ENCODE measurements around the gene WDFY4.

DNA sequence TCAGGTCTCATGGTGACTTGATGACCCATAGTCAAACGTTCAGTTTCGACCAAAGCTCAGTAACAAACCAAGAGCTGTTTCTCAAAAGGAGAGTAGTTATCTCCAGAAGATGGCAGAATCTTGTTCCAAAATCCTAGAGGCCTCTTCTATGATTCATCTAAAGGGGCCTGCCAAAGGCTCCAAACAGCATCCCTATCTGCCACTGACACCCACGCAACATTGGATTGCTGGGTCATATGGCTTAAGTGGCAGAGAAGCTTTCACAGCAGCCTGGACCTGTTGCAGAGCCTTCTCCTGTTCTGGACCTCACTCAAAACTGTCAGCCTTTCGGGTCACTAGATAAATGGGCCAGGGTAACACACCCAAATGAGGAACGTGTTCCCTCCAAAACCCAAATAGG is 309.0 kb downstream of the WDFY4 start:
- TF ChIP-seq, protein P1, sequence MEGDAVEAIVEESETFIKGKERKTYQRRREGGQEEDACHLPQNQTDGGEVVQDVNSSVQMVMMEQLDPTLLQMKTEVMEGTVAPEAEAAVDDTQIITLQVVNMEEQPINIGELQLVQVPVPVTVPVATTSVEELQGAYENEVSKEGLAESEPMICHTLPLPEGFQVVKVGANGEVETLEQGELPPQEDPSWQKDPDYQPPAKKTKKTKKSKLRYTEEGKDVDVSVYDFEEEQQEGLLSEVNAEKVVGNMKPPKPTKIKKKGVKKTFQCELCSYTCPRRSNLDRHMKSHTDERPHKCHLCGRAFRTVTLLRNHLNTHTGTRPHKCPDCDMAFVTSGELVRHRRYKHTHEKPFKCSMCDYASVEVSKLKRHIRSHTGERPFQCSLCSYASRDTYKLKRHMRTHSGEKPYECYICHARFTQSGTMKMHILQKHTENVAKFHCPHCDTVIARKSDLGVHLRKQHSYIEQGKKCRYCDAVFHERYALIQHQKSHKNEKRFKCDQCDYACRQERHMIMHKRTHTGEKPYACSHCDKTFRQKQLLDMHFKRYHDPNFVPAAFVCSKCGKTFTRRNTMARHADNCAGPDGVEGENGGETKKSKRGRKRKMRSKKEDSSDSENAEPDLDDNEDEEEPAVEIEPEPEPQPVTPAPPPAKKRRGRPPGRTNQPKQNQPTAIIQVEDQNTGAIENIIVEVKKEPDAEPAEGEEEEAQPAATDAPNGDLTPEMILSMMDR (IDR thresholded peaks at IDR 0.05; ENCODE audit: low read depth, low read length, missing input control), result no peak
- TF ChIP-seq JUND (IDR thresholded peaks at IDR 0.05) (no peak), GABPA (IDR thresholded peaks at IDR 0.05 in 1 of 2, conservative IDR thresholded peaks at IDR 0.05 in 1 of 2) (no peak), EGR1 (IDR thresholded peaks at IDR 0.05; ENCODE audit: low read depth in 2 of 2) (no peak)
- TF ChIP-seq, protein P2, sequence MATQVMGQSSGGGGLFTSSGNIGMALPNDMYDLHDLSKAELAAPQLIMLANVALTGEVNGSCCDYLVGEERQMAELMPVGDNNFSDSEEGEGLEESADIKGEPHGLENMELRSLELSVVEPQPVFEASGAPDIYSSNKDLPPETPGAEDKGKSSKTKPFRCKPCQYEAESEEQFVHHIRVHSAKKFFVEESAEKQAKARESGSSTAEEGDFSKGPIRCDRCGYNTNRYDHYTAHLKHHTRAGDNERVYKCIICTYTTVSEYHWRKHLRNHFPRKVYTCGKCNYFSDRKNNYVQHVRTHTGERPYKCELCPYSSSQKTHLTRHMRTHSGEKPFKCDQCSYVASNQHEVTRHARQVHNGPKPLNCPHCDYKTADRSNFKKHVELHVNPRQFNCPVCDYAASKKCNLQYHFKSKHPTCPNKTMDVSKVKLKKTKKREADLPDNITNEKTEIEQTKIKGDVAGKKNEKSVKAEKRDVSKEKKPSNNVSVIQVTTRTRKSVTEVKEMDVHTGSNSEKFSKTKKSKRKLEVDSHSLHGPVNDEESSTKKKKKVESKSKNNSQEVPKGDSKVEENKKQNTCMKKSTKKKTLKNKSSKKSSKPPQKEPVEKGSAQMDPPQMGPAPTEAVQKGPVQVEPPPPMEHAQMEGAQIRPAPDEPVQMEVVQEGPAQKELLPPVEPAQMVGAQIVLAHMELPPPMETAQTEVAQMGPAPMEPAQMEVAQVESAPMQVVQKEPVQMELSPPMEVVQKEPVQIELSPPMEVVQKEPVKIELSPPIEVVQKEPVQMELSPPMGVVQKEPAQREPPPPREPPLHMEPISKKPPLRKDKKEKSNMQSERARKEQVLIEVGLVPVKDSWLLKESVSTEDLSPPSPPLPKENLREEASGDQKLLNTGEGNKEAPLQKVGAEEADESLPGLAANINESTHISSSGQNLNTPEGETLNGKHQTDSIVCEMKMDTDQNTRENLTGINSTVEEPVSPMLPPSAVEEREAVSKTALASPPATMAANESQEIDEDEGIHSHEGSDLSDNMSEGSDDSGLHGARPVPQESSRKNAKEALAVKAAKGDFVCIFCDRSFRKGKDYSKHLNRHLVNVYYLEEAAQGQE (IDR thresholded peaks at IDR 0.05), result no peak
- TF ChIP-seq, protein P3, sequence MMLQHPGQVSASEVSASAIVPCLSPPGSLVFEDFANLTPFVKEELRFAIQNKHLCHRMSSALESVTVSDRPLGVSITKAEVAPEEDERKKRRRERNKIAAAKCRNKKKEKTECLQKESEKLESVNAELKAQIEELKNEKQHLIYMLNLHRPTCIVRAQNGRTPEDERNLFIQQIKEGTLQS (IDR thresholded peaks at IDR 0.05), result no peak
- TF ChIP-seq, protein P4, sequence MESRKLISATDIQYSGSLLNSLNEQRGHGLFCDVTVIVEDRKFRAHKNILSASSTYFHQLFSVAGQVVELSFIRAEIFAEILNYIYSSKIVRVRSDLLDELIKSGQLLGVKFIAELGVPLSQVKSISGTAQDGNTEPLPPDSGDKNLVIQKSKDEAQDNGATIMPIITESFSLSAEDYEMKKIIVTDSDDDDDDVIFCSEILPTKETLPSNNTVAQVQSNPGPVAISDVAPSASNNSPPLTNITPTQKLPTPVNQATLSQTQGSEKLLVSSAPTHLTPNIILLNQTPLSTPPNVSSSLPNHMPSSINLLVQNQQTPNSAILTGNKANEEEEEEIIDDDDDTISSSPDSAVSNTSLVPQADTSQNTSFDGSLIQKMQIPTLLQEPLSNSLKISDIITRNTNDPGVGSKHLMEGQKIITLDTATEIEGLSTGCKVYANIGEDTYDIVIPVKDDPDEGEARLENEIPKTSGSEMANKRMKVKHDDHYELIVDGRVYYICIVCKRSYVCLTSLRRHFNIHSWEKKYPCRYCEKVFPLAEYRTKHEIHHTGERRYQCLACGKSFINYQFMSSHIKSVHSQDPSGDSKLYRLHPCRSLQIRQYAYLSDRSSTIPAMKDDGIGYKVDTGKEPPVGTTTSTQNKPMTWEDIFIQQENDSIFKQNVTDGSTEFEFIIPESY (IDR thresholded peaks at IDR 0.05), result no peak

Data from liver (tissue), 3 donors.